ENCODE results near the gene LRRFIP2.

LRRFIP2 gene

GRCh38 chr3:37029111-37029510 is 145.3 kb downstream of the LRRFIP2 start:
- no peak for DNase-seq (ENCODE audit: low read depth in 1 of 2, low spot score in 1 of 2)

DNA sequence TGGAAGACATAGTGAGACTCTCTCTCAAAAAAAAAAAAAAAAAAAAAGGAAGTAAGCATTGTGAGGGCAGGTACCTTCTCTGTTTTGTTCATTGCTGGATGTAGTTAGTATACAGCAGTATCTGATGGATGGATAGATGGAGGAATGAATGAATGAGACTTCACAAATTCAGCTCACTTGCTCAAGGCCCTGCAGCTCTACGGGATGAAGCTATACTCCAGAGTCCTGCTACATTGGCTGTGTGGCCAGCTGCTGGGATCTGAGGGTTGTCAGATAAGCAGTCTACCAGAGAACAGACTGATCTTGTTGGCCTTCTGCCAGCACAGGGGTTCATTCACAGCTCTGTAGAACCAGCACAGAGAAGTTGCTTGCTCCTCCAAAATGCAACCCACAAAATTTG is 146.1 kb downstream of the LRRFIP2 start:
- DNase-seq (ENCODE audit: low read depth in 1 of 2, low spot score in 1 of 2): no peak

GRCh38 chr3:37026851-37027250 is 147.5 kb downstream of the LRRFIP2 start:
- no peak for DNase-seq (ENCODE audit: low read depth in 1 of 2, low spot score in 1 of 2)

- DNase-seq (ENCODE audit: low read depth in 1 of 2, low spot score in 1 of 2): no peak
Measured at GRCh38 chr3:37025561-37026335, 148.6 kb downstream of the LRRFIP2 start.

DNA sequence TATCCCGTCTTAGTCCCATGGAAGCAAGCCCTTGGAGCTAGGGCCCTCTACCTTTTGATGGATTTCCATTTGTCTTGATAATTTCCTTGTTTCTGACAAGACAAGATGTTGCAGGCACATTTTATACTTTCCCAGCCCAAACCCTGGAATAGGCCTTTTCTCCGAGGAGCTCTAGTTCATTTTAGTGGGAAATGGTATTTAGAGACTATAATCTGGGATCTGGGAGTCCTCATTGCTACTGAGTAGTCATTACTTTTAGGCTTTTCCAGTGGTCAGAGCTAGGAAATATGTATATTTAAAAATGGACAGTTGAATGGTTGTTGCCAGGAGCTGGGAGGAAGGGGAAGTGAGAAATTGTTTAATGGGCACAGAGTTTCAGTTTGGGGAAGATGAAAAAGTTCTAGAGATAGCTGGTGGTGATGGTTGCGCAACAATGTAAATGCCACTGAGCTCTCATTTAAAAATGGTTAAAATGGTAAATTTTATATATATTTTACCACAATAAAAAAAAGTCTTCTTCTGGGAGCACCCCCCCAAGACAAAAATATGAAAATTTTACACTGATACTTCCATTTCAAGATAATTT is 149.5 kb downstream of the LRRFIP2 start:
- no peak for DNase-seq (ENCODE audit: low read depth in 1 of 2, low spot score in 1 of 2)

DNA sequence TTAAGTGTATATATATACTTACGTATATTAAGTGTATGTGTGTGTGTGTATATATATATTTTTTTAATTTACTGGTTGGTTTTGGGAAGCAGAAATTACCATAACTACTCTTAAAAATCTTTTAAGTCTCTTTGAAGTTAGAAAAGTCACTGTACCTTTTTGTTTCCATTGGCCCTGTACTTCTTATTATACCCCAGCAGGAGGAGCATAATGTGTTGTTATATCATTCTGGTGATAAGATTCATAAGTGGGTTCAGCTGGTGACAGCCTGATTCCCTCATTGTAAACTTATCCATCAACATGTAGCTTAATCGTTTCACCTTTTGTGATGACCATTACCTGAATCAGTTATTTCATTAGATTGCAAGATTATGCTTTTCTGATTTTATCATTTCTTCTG is 150.3 kb downstream of the LRRFIP2 start:
- no peak for DNase-seq (ENCODE audit: low read depth in 1 of 2, low spot score in 1 of 2)

DNA sequence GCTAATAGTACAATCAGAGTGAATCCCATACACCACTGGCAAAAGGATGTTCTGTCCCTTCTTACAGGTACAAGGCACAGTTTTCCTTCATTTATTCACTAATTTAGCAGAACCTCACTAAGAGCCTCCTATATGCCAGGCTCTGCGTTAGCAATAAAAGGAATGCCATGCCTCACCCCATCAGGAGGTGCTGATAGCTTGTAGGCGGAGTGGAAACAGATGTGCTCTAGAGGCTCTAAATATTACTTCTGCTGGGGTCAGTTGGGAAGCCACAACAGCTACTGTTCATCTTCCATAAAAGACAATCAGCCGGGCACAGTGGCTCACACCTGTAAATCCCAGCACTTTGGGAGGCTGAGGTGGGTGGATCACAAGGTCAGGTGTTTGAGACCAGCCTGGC is 156.7 kb downstream of the LRRFIP2 start:
- no peak for DNase-seq (ENCODE audit: low read depth in 1 of 2, low spot score in 1 of 2)

- DNase-seq (ENCODE audit: low read depth in 1 of 2, low spot score in 1 of 2): no peak
Measured at GRCh38 chr3:37016903-37017302, 157.5 kb downstream of the LRRFIP2 start.

GRCh38 chr3:37015642-37016041 is 158.7 kb downstream of the LRRFIP2 start:
- DNase-seq (ENCODE audit: low read depth in 1 of 2, low spot score in 1 of 2): no peak

DNA sequence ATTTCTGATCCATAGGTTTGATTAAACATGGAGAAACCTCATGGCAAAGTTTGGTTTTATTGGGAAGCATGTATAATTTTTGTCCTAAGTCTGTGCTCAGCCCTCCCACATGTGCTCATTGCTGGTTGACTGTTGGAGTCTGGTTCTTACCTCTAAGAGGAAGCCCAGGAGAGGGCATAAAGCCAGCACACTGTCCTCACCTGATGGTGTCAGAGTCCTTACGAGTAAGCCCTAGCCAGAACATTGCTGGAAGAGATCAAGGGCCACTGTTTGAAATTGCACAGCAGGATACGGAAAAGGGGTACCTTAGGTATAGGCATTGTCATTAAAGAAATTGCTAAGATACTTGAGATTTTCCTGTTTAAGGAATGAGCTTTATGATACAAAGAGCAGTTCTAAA is 159.8 kb downstream of the LRRFIP2 start:
- no peak for DNase-seq (ENCODE audit: low read depth in 1 of 2, low spot score in 1 of 2)

Measured in activated CD4-positive, alpha-beta T cell treated with anti-CD3 and anti-CD28 coated beads, Interleukin-2, amount 50 U/mL, for 24 hours (primary cell).